Loucy (cell line): ENCODE data around the gene CHKB.

Experiments
- H2AFZ ChIP-seq: fragments of 200-600 bp; sonication (generic); 2 replicates; pipeline ENCODE4 v1.6.0; 2016; ENCODE audit warnings: antibody characterized with exemption, mild to moderate bottlenecking, low read length, moderate library complexity
- H3F3A ChIP-seq: fragments of 200-600 bp; 2 replicates; pipeline ENCODE4 v1.6.0; 2016; ENCODE audit warnings: antibody characterized with exemption, low read depth, mild to moderate bottlenecking
- H3K27me3 ChIP-seq: fragments of 200-600 bp; sonication (generic); 2 replicates; pipeline ENCODE4 v1.6.1; 2014; ENCODE audit warnings: low read length, mild to moderate bottlenecking; ENCODE audit not compliant: insufficient read depth, poor library complexity, severe bottlenecking
- H3K36me3 ChIP-seq: fragments of 200-600 bp; sonication (generic); 2 replicates; pipeline ENCODE4 v1.6.1; 2016; ENCODE audit warnings: low read length; ENCODE audit not compliant: insufficient read depth
- H3K4me1 ChIP-seq: fragments of 200-600 bp; sonication (generic); 2 replicates; pipeline ENCODE4 v1.5.1; 2014; ENCODE audit warnings: low read length, mild to moderate bottlenecking; ENCODE audit not compliant: insufficient read depth, poor library complexity, severe bottlenecking
- H3K4me2 ChIP-seq: fragments of 200-600 bp; sonication (generic); 2 replicates; pipeline ENCODE4 v1.6.0; 2014; ENCODE audit warnings: antibody characterized with exemption, low read length, low read depth, mild to moderate bottlenecking; ENCODE audit not compliant: poor library complexity, severe bottlenecking
- H3K4me3 ChIP-seq: fragments of 200-600 bp; sonication (generic); 2 replicates; pipeline ENCODE4 v1.5.1; 2014; ENCODE audit warnings: low read length, mild to moderate bottlenecking, mixed read lengths; ENCODE audit not compliant: poor library complexity, severe bottlenecking
- H3K79me2 ChIP-seq: fragments of 200-600 bp; sonication (generic); 2 replicates; pipeline ENCODE4 v1.6.1; 2014; ENCODE audit warnings: low read length; ENCODE audit not compliant: insufficient read depth
- H3K9ac ChIP-seq: fragments of 200-600 bp; sonication (generic); 2 replicates; pipeline ENCODE4 v1.6.0; 2014; ENCODE audit warnings: mild to moderate bottlenecking, low read depth, low read length, moderate library complexity; ENCODE audit not compliant: poor library complexity, severe bottlenecking
- H3K9me2 ChIP-seq: fragments of 200-600 bp; sonication (generic); replicated peaks from 2 replicates; pipeline ENCODE4 v1.6.1; 2016; ENCODE audit warnings: low read depth, low read length, mixed read lengths
- H3K9me3 ChIP-seq: fragments of 200-600 bp; sonication (generic); 2 replicates; pipeline ENCODE4 v1.6.1; 2014; ENCODE audit warnings: mild to moderate bottlenecking, antibody characterized with exemption, low read length, low read depth; ENCODE audit not compliant: insufficient read depth
- H4K20me1 ChIP-seq: fragments of 200-600 bp; sonication (generic); 2 replicates; pipeline ENCODE4 v1.6.0; 2014; ENCODE audit warnings: antibody characterized with exemption, low read length, mild to moderate bottlenecking; ENCODE audit not compliant: insufficient read depth, poor library complexity, severe bottlenecking
- CTCF ChIP-seq: fragments of 200-600 bp; sonication (generic); conservative IDR thresholded peaks from 2 replicates; pipeline ENCODE4 v1.5.1; 2014; ENCODE audit warnings: mild to moderate bottlenecking, antibody characterized with exemption, low read length
- EZH2phosphoT487 ChIP-seq: fragments of 200-600 bp; IDR thresholded peaks from 2 replicates; pipeline ENCODE4 v1.6.1; 2018; ENCODE audit warnings: antibody characterized with exemption, mild to moderate bottlenecking, moderate library complexity, borderline replicate concordance

The CHKB gene

GRCh38 chr22:50530580-50530876 lies 52.1 kb downstream of the CHKB start:
- TF ChIP-seq EZH2phosphoT487 (no peak), CTCF (no peak)
- H3K27me3 ChIP-seq, result no peaks in the 10 kb centered on the region
- H3K9me3 ChIP-seq, result no peaks in the 10 kb centered on the region

GRCh38 chr22:50529897-50530579 lies 52.6 kb downstream of the CHKB start, which contains the start of gene TYMP:
TSS of gene TYMP (minus strand) at chr22:50530012. CDS start at chr22:50529709, 303 bp downstream.
- H3K79me2 ChIP-seq, result peaks cover 2% of the 10 kb centered on the region; the same call in 1 of the 2 replicates
- H3F3A ChIP-seq, result peaks cover 4% of the 10 kb centered on the region; the same call in 1 of the 2 replicates
- no peak within 1 kb of the TSS for H3K4me3 ChIP-seq
- peaks cover 18% of the 10 kb centered on the region for H3K4me1 ChIP-seq
- H3K4me2 ChIP-seq, result no peak within 1 kb of the TSS
- H3K27me3 ChIP-seq, result no peaks in the 10 kb centered on the region
- H4K20me1 ChIP-seq, result peaks cover 6% of the 10 kb centered on the region
- no peaks in the 10 kb centered on the region for H3K36me3 ChIP-seq
- TF ChIP-seq EZH2phosphoT487, result no peak
- no peak for TF ChIP-seq CTCF
- H3K9me2 ChIP-seq, result no peaks in the 10 kb centered on the region
- no peaks in the 10 kb centered on the region for H3K9me3 ChIP-seq
- no peak within 1 kb of the TSS for H3K9ac ChIP-seq
- H2AFZ ChIP-seq, result no peak within 1 kb of the TSS

More at GRCh38 chr22:50530580-50530876, 52.1 kb downstream of the CHKB start:
- Histone ChIP-seq H2AFZ (no peak overlapping the region), H3K79me2 (no peaks in the 10 kb centered on the region), H3K9ac (no peak overlapping the region), H3K4me1 (peaks cover 18% of the 10 kb centered on the region), H3K9me2 (no peaks in the 10 kb centered on the region), H3K4me2 (no peak overlapping the region), H4K20me1 (peaks cover 6% of the 10 kb centered on the region), H3K36me3 (no peaks in the 10 kb centered on the region), H3K4me3 (no peak overlapping the region), H3F3A (peaks cover 4% of the 10 kb centered on the region; the same call in 1 of the 2 replicates)

- peaks cover 17% of the 10 kb centered on the region for H3K4me1 ChIP-seq
- no peak overlapping the region for H3K4me2 ChIP-seq
- no peaks in the 10 kb centered on the region for H3K9me2 ChIP-seq
- no peak overlapping the region for H3K4me3 ChIP-seq
- H3K9me3 ChIP-seq, result no peaks in the 10 kb centered on the region
- H3K9ac ChIP-seq, result no peak overlapping the region
- peaks cover 4% of the 10 kb centered on the region; the same call in 1 of the 2 replicates for H3F3A ChIP-seq
- no peaks in the 10 kb centered on the region for H3K36me3 ChIP-seq
- peaks cover 7% of the 10 kb centered on the region; the same call in 1 of the 2 replicates for H3K79me2 ChIP-seq
- no peaks in the 10 kb centered on the region for H3K27me3 ChIP-seq
- H2AFZ ChIP-seq, result no peak overlapping the region
- H4K20me1 ChIP-seq, result peaks cover 6% of the 10 kb centered on the region
- TF ChIP-seq CTCF (no peak), EZH2phosphoT487 (no peak)
These were observed 53.2 kb downstream of the CHKB start for GRCh38 chr22:50529416-50529896.
